T-helper 22 cell (primary cell): ENCODE measurements around the gene COL25A1.

Source experiments
- DNase-seq: peaks from one replicate; pipeline ENCODE4 v3.0.0-alpha.2; 2020; ENCODE audit warnings: low read depth

The COL25A1 gene

GRCh38 chr4:109214622-109215301 lies 87.7 kb downstream of the COL25A1 start:
- no peak for DNase-seq

- no peak for DNase-seq
Observed at GRCh38 chr4:109213056-109213455, 89.4 kb downstream of the COL25A1 start.

GRCh38 chr4:109211671-109212070 lies 90.8 kb downstream of the COL25A1 start:
- DNase-seq: no peak

- DNase-seq: no peak
Observed at GRCh38 chr4:109209647-109210046, 92.8 kb downstream of the COL25A1 start.

GRCh38 chr4:109207898-109208297 lies 94.6 kb downstream of the COL25A1 start:
- DNase-seq: no peak

- no peak for DNase-seq
Observed at GRCh38 chr4:109207061-109207460, 95.4 kb downstream of the COL25A1 start.

GRCh38 chr4:109206620-109207019 lies 95.8 kb downstream of the COL25A1 start:
- no peak for DNase-seq

GRCh38 chr4:109205186-109205585 lies 97.3 kb downstream of the COL25A1 start:
- no peak for DNase-seq

GRCh38 chr4:109199585-109199984 lies 102.9 kb downstream of the COL25A1 start:
- no peak for DNase-seq

- DNase-seq: no peak
Observed at GRCh38 chr4:109195646-109196045, 106.8 kb downstream of the COL25A1 start.

- DNase-seq: no peak
Observed at GRCh38 chr4:109191216-109191615, 111.2 kb downstream of the COL25A1 start.

GRCh38 chr4:109186458-109186945 lies 116.0 kb downstream of the COL25A1 start:
- no peak for DNase-seq

GRCh38 chr4:109185951-109186350 lies 116.5 kb downstream of the COL25A1 start:
- DNase-seq: no peak

GRCh38 chr4:109185548-109185947 lies 116.9 kb downstream of the COL25A1 start:
- DNase-seq: no peak

- DNase-seq: no peak
Observed at GRCh38 chr4:109184491-109184961, 117.9 kb downstream of the COL25A1 start.

GRCh38 chr4:109183931-109184490 lies 118.4 kb downstream of the COL25A1 start:
- DNase-seq: no peak

GRCh38 chr4:109182696-109183095 lies 119.8 kb downstream of the COL25A1 start:
- no peak for DNase-seq

- no peak for DNase-seq
Observed at GRCh38 chr4:109179061-109179460, 123.4 kb downstream of the COL25A1 start.

- DNase-seq: no peak
Observed at GRCh38 chr4:109177096-109177810, 125.2 kb downstream of the COL25A1 start.

GRCh38 chr4:109174224-109174953 lies 128.1 kb downstream of the COL25A1 start:
- DNase-seq: no peak

GRCh38 chr4:109172301-109172700 lies 130.2 kb downstream of the COL25A1 start:
- no peak for DNase-seq

GRCh38 chr4:109171070-109171469 lies 131.4 kb downstream of the COL25A1 start:
- no peak for DNase-seq
